SK-N-SH (cell line): Measurements from ENCODE around the gene YWHAE.

Experiments used
- CHD2 ChIP-seq: fragments of 150-350 bp; IDR thresholded peaks from 2 replicates; pipeline ENCODE4 v1.6.1; 2018; ENCODE audit warnings: low read length; ENCODE audit not compliant: partially characterized antibody
- EP300 ChIP-seq, 2 experiments: IDR thresholded peaks; 2 replicates each; pipeline versions ENCODE4 v1.4.0 to v1.6.1; 2012; ENCODE audit warnings: borderline replicate concordance in 1 of 2, low read depth in 1 of 2, low read length in 1 of 2
- FOXM1 ChIP-seq: IDR thresholded peaks from 2 replicates; pipeline ENCODE4 v1.4.0; 2012; ENCODE audit warnings: low read depth, mild to moderate bottlenecking
- JUND ChIP-seq: IDR thresholded peaks from 2 replicates; pipeline ENCODE4 v1.4.0; 2012
- MXI1 ChIP-seq: IDR thresholded peaks from 2 replicates; pipeline ENCODE4 v1.6.1; 2012; ENCODE audit warnings: mild to moderate bottlenecking, low read depth, low read length, improper control_type of control experiment
- NFIC ChIP-seq: IDR thresholded peaks from 2 replicates; pipeline ENCODE4 v1.4.0; 2012; ENCODE audit warnings: borderline replicate concordance
- POLR2AphosphoS5 ChIP-seq: IDR thresholded peaks from 2 replicates; pipeline ENCODE4 v1.6.1; 2012; ENCODE audit warnings: low read depth, low read length
- RAD21 ChIP-seq: IDR thresholded peaks from 2 replicates; pipeline ENCODE4 v1.6.1; 2012; ENCODE audit warnings: mild to moderate bottlenecking, low read length
- SMC3 ChIP-seq: IDR thresholded peaks from 2 replicates; pipeline ENCODE4 v1.6.1; 2012; ENCODE audit warnings: low read depth, low read length, improper control_type of control experiment
- TCF12 ChIP-seq: IDR thresholded peaks from 2 replicates; pipeline ENCODE4 v1.4.0; 2012
- YY1 ChIP-seq: IDR thresholded peaks from 2 replicates; pipeline ENCODE4 v1.4.0; 2012; ENCODE audit warnings: low read depth, mild to moderate bottlenecking
- TF ChIP-seq, protein P1 (sequence below): fragments of 200-600 bp; sonication (generic); IDR thresholded peaks from 2 replicates; pipeline ENCODE4 v1.6.1; 2017; ENCODE audit warnings: antibody characterized with exemption, mild to moderate bottlenecking, moderate library complexity
- TF ChIP-seq, protein P2 (sequence below): IDR thresholded peaks from 2 replicates; pipeline ENCODE4 v1.4.0; 2012; ENCODE audit warnings: low read depth, borderline replicate concordance
- TF ChIP-seq, protein P3 (sequence below): IDR thresholded peaks from 2 replicates; pipeline ENCODE4 v1.4.0; 2012; ENCODE audit warnings: low read depth, borderline replicate concordance

DNA sequence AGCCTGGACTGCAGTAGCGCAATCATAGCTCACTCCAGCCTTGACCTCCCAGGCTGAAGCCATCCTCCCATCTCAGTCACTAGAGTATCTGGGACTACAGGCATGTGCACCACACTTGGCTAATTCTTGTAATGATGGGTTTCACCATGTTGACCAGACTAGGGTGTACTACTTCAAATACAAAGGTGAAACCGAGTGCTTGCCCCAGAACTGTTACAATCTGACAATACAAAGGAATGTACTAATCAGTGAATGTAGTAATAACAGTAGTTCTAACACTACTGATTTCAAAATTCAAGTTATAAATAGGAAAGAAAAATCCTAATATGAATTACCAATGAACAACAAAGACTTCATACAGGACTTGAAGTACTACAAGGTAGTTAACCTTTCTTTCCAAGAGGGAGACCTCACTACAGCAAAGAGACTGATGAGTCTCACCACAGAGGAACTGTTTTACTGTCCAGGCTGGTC, 31.6 kb upstream of the YWHAE start:
- TF ChIP-seq EP300 (IDR thresholded peaks at IDR 0.05; ENCODE audit: borderline replicate concordance in 1 of 2, low read depth in 1 of 2, low read length in 1 of 2): no peak
- TF ChIP-seq, protein P1, sequence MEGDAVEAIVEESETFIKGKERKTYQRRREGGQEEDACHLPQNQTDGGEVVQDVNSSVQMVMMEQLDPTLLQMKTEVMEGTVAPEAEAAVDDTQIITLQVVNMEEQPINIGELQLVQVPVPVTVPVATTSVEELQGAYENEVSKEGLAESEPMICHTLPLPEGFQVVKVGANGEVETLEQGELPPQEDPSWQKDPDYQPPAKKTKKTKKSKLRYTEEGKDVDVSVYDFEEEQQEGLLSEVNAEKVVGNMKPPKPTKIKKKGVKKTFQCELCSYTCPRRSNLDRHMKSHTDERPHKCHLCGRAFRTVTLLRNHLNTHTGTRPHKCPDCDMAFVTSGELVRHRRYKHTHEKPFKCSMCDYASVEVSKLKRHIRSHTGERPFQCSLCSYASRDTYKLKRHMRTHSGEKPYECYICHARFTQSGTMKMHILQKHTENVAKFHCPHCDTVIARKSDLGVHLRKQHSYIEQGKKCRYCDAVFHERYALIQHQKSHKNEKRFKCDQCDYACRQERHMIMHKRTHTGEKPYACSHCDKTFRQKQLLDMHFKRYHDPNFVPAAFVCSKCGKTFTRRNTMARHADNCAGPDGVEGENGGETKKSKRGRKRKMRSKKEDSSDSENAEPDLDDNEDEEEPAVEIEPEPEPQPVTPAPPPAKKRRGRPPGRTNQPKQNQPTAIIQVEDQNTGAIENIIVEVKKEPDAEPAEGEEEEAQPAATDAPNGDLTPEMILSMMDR: no peak
- no peak for TF ChIP-seq POLR2AphosphoS5
- no peak for TF ChIP-seq MXI1
- TF ChIP-seq, protein P2, sequence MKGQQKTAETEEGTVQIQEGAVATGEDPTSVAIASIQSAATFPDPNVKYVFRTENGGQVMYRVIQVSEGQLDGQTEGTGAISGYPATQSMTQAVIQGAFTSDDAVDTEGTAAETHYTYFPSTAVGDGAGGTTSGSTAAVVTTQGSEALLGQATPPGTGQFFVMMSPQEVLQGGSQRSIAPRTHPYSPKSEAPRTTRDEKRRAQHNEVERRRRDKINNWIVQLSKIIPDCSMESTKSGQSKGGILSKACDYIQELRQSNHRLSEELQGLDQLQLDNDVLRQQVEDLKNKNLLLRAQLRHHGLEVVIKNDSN: no peak
- TF ChIP-seq YY1: no peak
- TF ChIP-seq SMC3: no peak
- TF ChIP-seq, protein P3, sequence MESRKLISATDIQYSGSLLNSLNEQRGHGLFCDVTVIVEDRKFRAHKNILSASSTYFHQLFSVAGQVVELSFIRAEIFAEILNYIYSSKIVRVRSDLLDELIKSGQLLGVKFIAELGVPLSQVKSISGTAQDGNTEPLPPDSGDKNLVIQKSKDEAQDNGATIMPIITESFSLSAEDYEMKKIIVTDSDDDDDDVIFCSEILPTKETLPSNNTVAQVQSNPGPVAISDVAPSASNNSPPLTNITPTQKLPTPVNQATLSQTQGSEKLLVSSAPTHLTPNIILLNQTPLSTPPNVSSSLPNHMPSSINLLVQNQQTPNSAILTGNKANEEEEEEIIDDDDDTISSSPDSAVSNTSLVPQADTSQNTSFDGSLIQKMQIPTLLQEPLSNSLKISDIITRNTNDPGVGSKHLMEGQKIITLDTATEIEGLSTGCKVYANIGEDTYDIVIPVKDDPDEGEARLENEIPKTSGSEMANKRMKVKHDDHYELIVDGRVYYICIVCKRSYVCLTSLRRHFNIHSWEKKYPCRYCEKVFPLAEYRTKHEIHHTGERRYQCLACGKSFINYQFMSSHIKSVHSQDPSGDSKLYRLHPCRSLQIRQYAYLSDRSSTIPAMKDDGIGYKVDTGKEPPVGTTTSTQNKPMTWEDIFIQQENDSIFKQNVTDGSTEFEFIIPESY: no peak
- TF ChIP-seq JUND: no peak
- TF ChIP-seq FOXM1: no peak
- TF ChIP-seq RAD21: no peak
- TF ChIP-seq NFIC: no peak
- no peak for TF ChIP-seq CHD2
- TF ChIP-seq TCF12: no peak
